GM19023 (cell line): ENCODE data around the gene CXCL8.
"Not testable (repeated sequence)": the region's sequence is repeated elsewhere in the genome, so short reads cannot be mapped to it uniquely, and the experiment has no call there.

ENCODE experiments used
- ATAC-seq: cut with Tn5 transposase; IDR thresholded peaks from one replicate; pipeline ENCODE4 v1.9.1; 2021; ENCODE audit warnings: mild to moderate bottlenecking, moderate library complexity; ENCODE audit not compliant: unreplicated experiment

CXCL8 gene

GRCh38 chr4:73743281-73743680 is 2.9 kb downstream of the CXCL8 start:
- no peak for ATAC-seq

- ATAC-seq: no peak
These were observed 3.4 kb downstream of the CXCL8 start for GRCh38 chr4:73743795-73744194.

- ATAC-seq: no peak
These were observed 3.8 kb downstream of the CXCL8 start for GRCh38 chr4:73744203-73744602.

GRCh38 chr4:73750730-73751129 is 10.4 kb downstream of the CXCL8 start:
- peak; percentile 30 for ATAC-seq

GRCh38 chr4:73751166-73751565 is 10.8 kb downstream of the CXCL8 start:
- ATAC-seq: peak; percentile 63

GRCh38 chr4:73751830-73752229 is 11.5 kb downstream of the CXCL8 start:
- no peak for ATAC-seq

GRCh38 chr4:73752424-73752823 is 12.1 kb downstream of the CXCL8 start:
- no peak for ATAC-seq

- no peak for ATAC-seq
These were observed 12.8 kb downstream of the CXCL8 start for GRCh38 chr4:73753215-73753614.

- no peak for ATAC-seq
These were observed 14.6 kb downstream of the CXCL8 start for GRCh38 chr4:73754934-73755333.

GRCh38 chr4:73759357-73759756 is 19.0 kb downstream of the CXCL8 start:
- ATAC-seq: no peak

GRCh38 chr4:73761856-73762255 is 21.5 kb downstream of the CXCL8 start:
- ATAC-seq: no peak

GRCh38 chr4:73762409-73762808 is 22.0 kb downstream of the CXCL8 start:
- no peak for ATAC-seq

- ATAC-seq: no peak
These were observed 23.5 kb downstream of the CXCL8 start for GRCh38 chr4:73763877-73764276.

GRCh38 chr4:73764513-73764912 is 24.1 kb downstream of the CXCL8 start:
- ATAC-seq: no peak

- ATAC-seq: no peak
These were observed 24.9 kb downstream of the CXCL8 start for GRCh38 chr4:73765296-73765695.

GRCh38 chr4:73770917-73771316 is 30.5 kb downstream of the CXCL8 start:
- no peak for ATAC-seq

- no peak for ATAC-seq
These were observed 32.0 kb downstream of the CXCL8 start for GRCh38 chr4:73772363-73772762.

GRCh38 chr4:73774406-73774805 is 34.0 kb downstream of the CXCL8 start:
- ATAC-seq: not testable (repeated sequence)

- ATAC-seq: no peak
These were observed 36.0 kb downstream of the CXCL8 start for GRCh38 chr4:73776321-73776729.

GRCh38 chr4:73777612-73778011 is 37.2 kb downstream of the CXCL8 start:
- no peak for ATAC-seq

- no peak for ATAC-seq
These were observed 39.9 kb downstream of the CXCL8 start for GRCh38 chr4:73780243-73780642.

- no peak for ATAC-seq
These were observed 40.5 kb downstream of the CXCL8 start for GRCh38 chr4:73780834-73781233.

GRCh38 chr4:73788411-73788810 is 48.0 kb downstream of the CXCL8 start:
- no peak for ATAC-seq
